ENCODE measurements around the gene RBFA.
"Not testable (repeated sequence)": the region's sequence is repeated elsewhere in the genome, so short reads cannot be mapped to it uniquely, and the experiment has no call there.

- TF ChIP-seq POLR2A, CTCF, POLR2AphosphoS5 (IDR thresholded peaks at IDR 0.05): not testable (repeated sequence)
Measured at GRCh38 chr18:80011496-80012137, 22.6 kb upstream of the RBFA start.

Data from prostate gland (tissue), 2 donors.